Fibroblast of mammary gland (primary cell): ENCODE measurements around the gene BRWD1.

ENCODE experiments used
- DNase-seq: peaks from one replicate; pipeline ENCODE4 v3.0.0-alpha.2; 2010; ENCODE audit warnings: low read depth
- H3K4me3 ChIP-seq: 2 replicates; pipeline ENCODE4 v1.5.1; 2011; ENCODE audit warnings: low read depth, mild to moderate bottlenecking, low read length, moderate library complexity; ENCODE audit not compliant: control insufficient read depth
- TF ChIP-seq, protein P1 (sequence below): conservative IDR thresholded peaks from 2 replicates; pipeline ENCODE4 v1.5.1; 2011; ENCODE audit warnings: low read depth, low read length, inconsistent platforms; ENCODE audit not compliant: control insufficient read depth, insufficient read depth

The BRWD1 gene

DNA sequence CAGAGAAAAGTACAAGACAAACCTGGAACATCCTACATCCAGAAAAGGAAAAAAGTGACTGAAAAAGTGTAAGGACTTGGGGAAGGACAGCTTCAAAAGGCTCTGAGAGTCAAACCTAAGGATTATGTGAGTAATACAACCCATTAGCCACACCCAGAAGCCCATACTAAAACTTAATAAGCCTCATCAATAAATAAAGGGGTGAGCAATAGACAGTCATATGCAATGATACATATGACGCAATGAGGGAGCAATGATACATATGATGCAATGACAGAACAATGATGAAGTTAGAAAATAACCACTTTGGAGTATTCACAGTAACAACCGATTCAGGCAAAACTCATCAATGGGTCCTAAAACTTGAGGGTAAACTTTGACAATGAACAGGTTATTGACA is 50.1 kb downstream of the BRWD1 start:
- no peak overlapping the region for H3K4me3 ChIP-seq
- TF ChIP-seq, protein P1, sequence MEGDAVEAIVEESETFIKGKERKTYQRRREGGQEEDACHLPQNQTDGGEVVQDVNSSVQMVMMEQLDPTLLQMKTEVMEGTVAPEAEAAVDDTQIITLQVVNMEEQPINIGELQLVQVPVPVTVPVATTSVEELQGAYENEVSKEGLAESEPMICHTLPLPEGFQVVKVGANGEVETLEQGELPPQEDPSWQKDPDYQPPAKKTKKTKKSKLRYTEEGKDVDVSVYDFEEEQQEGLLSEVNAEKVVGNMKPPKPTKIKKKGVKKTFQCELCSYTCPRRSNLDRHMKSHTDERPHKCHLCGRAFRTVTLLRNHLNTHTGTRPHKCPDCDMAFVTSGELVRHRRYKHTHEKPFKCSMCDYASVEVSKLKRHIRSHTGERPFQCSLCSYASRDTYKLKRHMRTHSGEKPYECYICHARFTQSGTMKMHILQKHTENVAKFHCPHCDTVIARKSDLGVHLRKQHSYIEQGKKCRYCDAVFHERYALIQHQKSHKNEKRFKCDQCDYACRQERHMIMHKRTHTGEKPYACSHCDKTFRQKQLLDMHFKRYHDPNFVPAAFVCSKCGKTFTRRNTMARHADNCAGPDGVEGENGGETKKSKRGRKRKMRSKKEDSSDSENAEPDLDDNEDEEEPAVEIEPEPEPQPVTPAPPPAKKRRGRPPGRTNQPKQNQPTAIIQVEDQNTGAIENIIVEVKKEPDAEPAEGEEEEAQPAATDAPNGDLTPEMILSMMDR: no peak
- peak; percentile 72 for DNase-seq

DNA sequence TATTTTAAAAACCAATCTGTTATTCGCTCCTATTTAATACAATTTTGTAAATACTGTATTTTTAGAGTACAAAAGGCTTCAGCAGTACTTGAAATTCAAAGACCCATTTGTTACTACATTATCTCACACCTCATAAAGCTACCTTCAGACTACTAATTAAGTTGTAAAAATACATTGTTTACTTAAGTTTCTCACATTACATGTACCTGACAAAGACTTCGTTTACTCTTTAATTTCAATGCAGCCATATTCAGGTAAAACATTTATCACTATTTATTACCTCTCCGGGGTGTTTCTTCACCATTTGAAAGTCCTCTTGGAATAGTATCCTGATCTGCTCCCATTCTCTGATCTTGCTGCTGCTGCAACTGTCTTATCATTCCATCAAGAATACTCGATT is 55.2 kb downstream of the BRWD1 start:
- no peak for DNase-seq
- TF ChIP-seq, protein P1: no peak
- H3K4me3 ChIP-seq: no peak overlapping the region

DNA sequence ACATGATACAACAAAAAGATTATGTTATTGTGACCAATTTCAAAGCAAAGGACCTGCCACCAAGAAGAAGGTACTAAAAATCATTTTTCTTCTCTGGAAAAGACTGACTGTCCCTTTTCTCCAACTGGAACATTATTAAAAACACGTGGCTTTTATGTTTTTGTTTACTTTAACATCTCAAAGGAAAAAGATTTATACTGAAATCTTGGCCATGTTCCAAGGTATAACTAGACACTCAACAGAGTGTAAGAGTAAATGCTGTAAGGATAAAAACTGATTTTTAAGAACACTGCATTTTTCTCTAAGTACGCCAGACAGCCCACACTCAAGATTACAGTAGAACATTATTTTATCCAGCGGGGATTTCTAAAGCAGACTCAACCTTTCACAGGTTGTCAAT is 62.1 kb downstream of the BRWD1 start:
- H3K4me3 ChIP-seq: no peak overlapping the region
- DNase-seq: peak; percentile 34
- TF ChIP-seq, protein P1: no peak

DNA sequence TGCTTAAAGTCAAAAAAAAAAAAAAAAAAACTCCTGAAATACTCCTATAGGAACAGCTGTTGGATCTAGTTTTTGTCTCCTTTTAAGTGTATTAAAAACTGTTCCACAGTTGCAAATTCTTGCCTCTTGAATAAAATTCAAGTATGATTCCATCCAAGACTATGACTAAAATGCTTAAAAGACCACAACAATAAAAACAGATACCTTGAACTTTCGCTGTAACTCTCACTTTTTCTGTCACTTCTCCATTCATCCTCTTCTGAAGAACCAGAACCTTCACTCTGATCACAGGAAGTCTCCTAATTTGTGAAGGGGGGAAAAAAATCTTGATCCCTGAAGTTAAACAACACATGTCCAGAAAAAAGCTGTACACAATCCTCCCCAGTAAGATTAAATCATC is 75.2 kb downstream of the BRWD1 start:
- TF ChIP-seq, protein P1: no peak
- no peak overlapping the region for H3K4me3 ChIP-seq
- DNase-seq: no peak

DNA sequence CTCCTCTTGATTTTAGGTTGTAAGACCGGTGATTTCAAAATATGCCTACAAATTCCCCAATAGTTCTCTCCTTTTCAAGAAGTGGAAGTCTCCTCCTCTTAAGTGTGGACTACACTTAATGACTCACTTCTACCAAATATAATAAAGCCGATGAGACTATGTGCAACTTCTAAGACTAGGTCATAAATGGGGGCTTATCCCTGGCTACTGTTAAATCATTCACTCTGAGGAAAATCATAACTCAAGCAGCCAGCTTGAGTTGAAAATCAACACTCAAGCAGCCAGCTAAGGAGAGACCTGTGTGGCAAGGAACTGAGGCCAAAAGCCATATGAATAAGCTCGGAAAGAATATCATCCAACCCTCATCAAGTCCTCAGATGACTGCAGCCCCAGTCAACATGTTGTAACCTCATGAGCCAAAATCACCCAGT is 80.6 kb downstream of the BRWD1 start:
- TF ChIP-seq, protein P1: no peak
- H3K4me3 ChIP-seq: no peak overlapping the region
- peak; percentile 61 for DNase-seq

DNA sequence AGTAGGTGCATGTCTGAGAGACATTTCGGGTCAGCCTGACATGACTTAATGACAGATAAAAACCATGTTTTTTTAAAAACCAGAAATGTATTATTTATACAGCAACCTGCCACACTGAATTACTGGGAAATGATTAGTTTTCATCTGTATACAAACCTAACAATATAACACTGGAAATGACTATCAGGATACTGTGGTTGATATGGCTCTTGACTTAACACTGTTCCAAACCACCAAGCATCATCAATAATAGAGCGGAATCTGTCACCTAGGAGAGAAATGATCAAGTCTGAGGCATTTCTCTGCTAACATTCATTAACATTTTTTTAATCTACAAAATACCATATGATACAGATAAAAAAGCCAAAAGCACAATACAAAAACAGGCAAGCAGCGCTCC is 88.5 kb downstream of the BRWD1 start:
- no peak overlapping the region for H3K4me3 ChIP-seq
- DNase-seq: no peak
- TF ChIP-seq, protein P1: no peak

DNA sequence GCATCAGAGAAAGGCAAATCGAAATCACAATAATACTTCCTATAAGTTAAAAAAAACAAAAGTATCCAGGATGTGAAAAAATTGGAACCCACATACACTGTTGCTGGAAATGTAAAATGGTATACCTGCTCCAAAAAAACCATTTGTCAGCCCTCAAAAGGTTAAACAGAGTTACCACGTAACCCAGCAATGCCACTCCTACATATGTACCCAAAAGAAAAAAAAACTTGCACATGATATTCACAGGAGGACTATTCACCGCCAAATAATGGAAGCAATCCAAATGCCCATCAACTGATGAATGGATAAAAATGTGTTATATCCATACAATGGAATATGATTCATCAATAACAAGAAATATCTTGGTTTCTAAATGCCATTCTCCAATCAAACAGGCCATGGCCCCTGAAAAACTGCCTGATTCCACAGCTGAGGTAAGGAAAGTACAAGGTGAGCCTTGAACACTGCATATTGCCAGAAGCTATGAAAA is 91.4 kb downstream of the BRWD1 start:
- no peak for DNase-seq
- TF ChIP-seq, protein P1: no peak
- no peak overlapping the region for H3K4me3 ChIP-seq
